ENCODE data around the gene SPIC.

Gene SPIC

DNA sequence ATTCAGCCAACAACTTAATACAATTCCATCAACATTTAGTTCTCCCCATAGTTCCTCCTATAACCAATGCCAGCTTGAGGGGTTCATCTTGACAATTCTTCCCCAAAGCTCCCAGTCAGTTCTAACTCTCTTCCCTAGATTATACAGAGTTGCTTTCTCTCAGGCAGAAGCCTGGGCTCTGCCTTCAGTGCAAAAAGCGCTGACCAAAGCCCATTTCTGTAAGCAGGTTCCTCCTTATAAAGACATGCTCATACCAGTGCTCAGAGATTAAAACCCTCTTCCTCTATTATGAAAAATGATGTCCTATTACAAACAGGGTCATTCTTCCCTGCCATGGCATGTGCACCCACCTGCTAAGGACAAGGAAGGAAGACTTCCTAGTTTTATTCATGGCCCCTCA lies 16.2 kb downstream of the SPIC start:
- H3K27me3 ChIP-seq (ENCODE audit: insufficient read depth, poor library complexity, severe bottlenecking) = no peaks in the 10 kb centered on the region
- TF ChIP-seq GABPA (IDR thresholded peaks at IDR 0.05; ENCODE audit: low read depth) (no peak), REST (IDR thresholded peaks at IDR 0.05; ENCODE audit: insufficient replicate concordance, low read depth) (no peak), POLR2AphosphoS5 (IDR thresholded peaks at IDR 0.05; ENCODE audit: low read depth) (no peak), CTCF (IDR thresholded peaks at IDR 0.05; ENCODE audit: insufficient read depth, low read length) (no peak), SPI1 (IDR thresholded peaks at IDR 0.05; ENCODE audit: borderline replicate concordance, low read depth) (no peak)
- H3K4me3 ChIP-seq (replicated peaks; ENCODE audit: insufficient read depth, low read length) = no peak overlapping the region
- no peak overlapping the region for H3K27ac ChIP-seq (replicated peaks)
- DNase-seq (ENCODE audit: low read depth in 1 of 2, low spot score in 1 of 2) = no peak

DNA sequence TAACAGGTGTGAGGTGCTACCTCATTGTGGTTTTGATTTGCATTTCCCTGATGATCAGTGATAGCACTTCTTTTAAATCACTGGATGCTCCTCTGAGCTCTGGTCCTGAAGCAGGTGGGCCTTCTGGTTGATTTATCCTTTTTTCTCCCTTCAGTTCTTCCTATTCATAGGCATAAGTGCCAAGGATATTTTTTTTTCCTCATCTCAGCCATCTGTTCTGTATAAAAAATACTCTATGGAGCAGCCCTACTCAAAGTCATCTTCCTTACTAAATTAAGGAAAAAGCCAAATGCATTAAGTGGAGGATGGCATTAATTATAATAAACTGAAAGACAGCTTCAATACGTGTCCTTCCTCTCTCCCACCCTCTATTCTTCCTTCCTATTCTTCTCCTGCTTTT lies 18.4 kb downstream of the SPIC start:
- TF ChIP-seq REST (IDR thresholded peaks at IDR 0.05; ENCODE audit: insufficient replicate concordance, low read depth) = no peak
- no peak for TF ChIP-seq POLR2AphosphoS5 (IDR thresholded peaks at IDR 0.05; ENCODE audit: low read depth)
- TF ChIP-seq GABPA (IDR thresholded peaks at IDR 0.05; ENCODE audit: low read depth) = no peak
- TF ChIP-seq CTCF (IDR thresholded peaks at IDR 0.05; ENCODE audit: insufficient read depth, low read length) = no peak
- no peak for TF ChIP-seq SPI1 (IDR thresholded peaks at IDR 0.05; ENCODE audit: borderline replicate concordance, low read depth)

GRCh38 chr12:101498252-101498651 lies 23.1 kb downstream of the SPIC start:
- TF ChIP-seq GABPA (IDR thresholded peaks at IDR 0.05; ENCODE audit: low read depth) (no peak), REST (IDR thresholded peaks at IDR 0.05; ENCODE audit: insufficient replicate concordance, low read depth) (no peak), POLR2AphosphoS5 (IDR thresholded peaks at IDR 0.05; ENCODE audit: low read depth) (no peak), SPI1 (IDR thresholded peaks at IDR 0.05; ENCODE audit: borderline replicate concordance, low read depth) (no peak), CTCF (IDR thresholded peaks at IDR 0.05; ENCODE audit: insufficient read depth, low read length) (no peak)
- Histone ChIP-seq H3K4me3 (replicated peaks; ENCODE audit: insufficient read depth, low read length) (no peak overlapping the region), H3K27ac (replicated peaks) (no peak overlapping the region), H3K27me3 (ENCODE audit: insufficient read depth, poor library complexity, severe bottlenecking) (no peaks in the 10 kb centered on the region)
- no peak for DNase-seq (ENCODE audit: low read depth in 1 of 2, low spot score in 1 of 2)

More for the DNA sequence above, 18.4 kb downstream of the SPIC start:
- Histone ChIP-seq H3K4me3 (replicated peaks; ENCODE audit: insufficient read depth, low read length) (no peak overlapping the region), H3K27me3 (ENCODE audit: insufficient read depth, poor library complexity, severe bottlenecking) (no peaks in the 10 kb centered on the region), H3K27ac (replicated peaks) (no peak overlapping the region)
- no peak for DNase-seq (ENCODE audit: low read depth in 1 of 2, low spot score in 1 of 2)
